ENCODE data around the gene CNBP. TPM values are rescaled to one million over a fixed set of nuclear protein-coding genes. Genes with fewer than 3 reads are reported as not detected.

CNBP gene
- total and polyA plus RNA-seq, 2 of the 13 experiments (the other 11 are each of a cell fraction or from before 2014, with no cell fraction given) = 282 to 354 TPM

- TF ChIP-seq ZNF460 (CRISPR knock-in tag; IDR thresholded peaks at IDR 0.05; ENCODE audit: borderline replicate concordance) (no peak; the same call in 1 of the 2 replicates), EP300 (IDR thresholded peaks at IDR 0.05; ENCODE audit: low read depth in 2 of 2, low read length in 2 of 2) (0 out of 4 replicates have a peak, but pooled peaks of 1 of the 2 experiments have one; percentile 5), EP300 (CRISPR knock-in tag; IDR thresholded peaks at IDR 0.05; ENCODE audit: borderline replicate concordance) (no peak), KLF11 (CRISPR knock-in tag; IDR thresholded peaks at IDR 0.05) (no peak), ZXDC (CRISPR knock-in tag; IDR thresholded peaks at IDR 0.05) (0 out of 2 replicates have a peak, but pooled peaks have one; percentile 50), XBP1 (CRISPR knock-in tag; IDR thresholded peaks at IDR 0.05) (no peak), ZNF883 (CRISPR knock-in tag; IDR thresholded peaks at IDR 0.05; ENCODE audit: not compliant biosample characterization) (peak; percentile 11), LRRFIP1 (CRISPR knock-in tag; conservative IDR thresholded peaks at IDR 0.05) (no peak), ZNF616 (CRISPR knock-in tag; IDR thresholded peaks at IDR 0.05; ENCODE audit: low read depth) (no peak), PRDM10 (CRISPR knock-in tag; IDR thresholded peaks at IDR 0.05; ENCODE audit: low read depth) (peak; percentile 9; the same call in 1 of the 2 replicates), ISX (CRISPR knock-in tag; conservative IDR thresholded peaks at IDR 0.05) (no peak), EEA1 (CRISPR knock-in tag; IDR thresholded peaks at IDR 0.05; ENCODE audit: borderline replicate concordance) (no peak), ZNF776 (CRISPR knock-in tag; IDR thresholded peaks at IDR 0.05) (peak; percentile 38; the same call in 1 of the 2 replicates), HNF4G (IDR thresholded peaks at IDR 0.05; ENCODE audit: borderline replicate concordance, low read depth, low read length) (peak; percentile 27; the same call in 1 of the 2 replicates), HNF4G (CRISPR knock-in tag; IDR thresholded peaks at IDR 0.05; ENCODE audit: borderline replicate concordance, low read depth) (no peak), HOXA5 (CRISPR knock-in tag; IDR thresholded peaks at IDR 0.05) (peak; percentile 79; the same call in 1 of the 2 replicates), CEBPB (IDR thresholded peaks at IDR 0.05; ENCODE audit: borderline replicate concordance, low read depth, low read length) (no peak), ZNF737 (CRISPR knock-in tag; IDR thresholded peaks at IDR 0.05; ENCODE audit: borderline replicate concordance) (peak; percentile 29; the same call in 1 of the 2 replicates), ARID2 (CRISPR knock-in tag; IDR thresholded peaks at IDR 0.05; ENCODE audit: borderline replicate concordance) (peak; percentile 51; the same call in 1 of the 2 replicates)
Measured at GRCh38 chr3:129160891-129161859, 22.5 kb downstream of the CNBP start, which contains the start of gene ISY1 (continued).

Measured in HepG2 (cell line).